Measurements from ENCODE around the gene ATP1B4. TPM values are rescaled to one million over a fixed set of nuclear protein-coding genes. Genes with fewer than 3 reads are reported as not detected.

ATP1B4 gene
- total RNA-seq, 1 experiment from 2014 or later = not detected

GRCh38 chrX:120334151-120334550 lies 27.7 kb upstream of the ATP1B4 start:
- H2AK5ac ChIP-seq (ENCODE audit: insufficient read length, low read length) = no peak overlapping the region
- H3K18ac ChIP-seq (ENCODE audit: insufficient read length, low read depth, low read length) = no peak overlapping the region
- no peak overlapping the region for H2BK5ac ChIP-seq (ENCODE audit: insufficient read length, low read length)
- no peak overlapping the region for H3K56ac ChIP-seq (ENCODE audit: insufficient read length, low read depth, low read length)
- peaks cover 30% of the 10 kb centered on the region for H3K9me3 ChIP-seq (ENCODE audit: control insufficient read depth, low read depth, low read length)
- TF ChIP-seq CTCF (conservative IDR thresholded peaks at IDR 0.05) = no peak
- WGBS (ENCODE audit: extremely low coverage, insufficient read length, low lambda C conversion rate) = no CpG with 5 or more reads among the region's 2 CpGs
- H2BK120ac ChIP-seq (ENCODE audit: low read depth, low read length, poor library complexity, severe bottlenecking) = no peak overlapping the region
- H3K27me3 Mint-ChIP-seq (ENCODE audit: low read depth) = no peaks in the 10 kb centered on the region; the same call in 1 of the 2 replicates
- peaks cover 11 to 38% (median 30%) of the 10 kb centered on the region in 3 experiments for H3K36me3 Mint-ChIP-seq (ENCODE audit: insufficient read depth in 1 of 3, low read depth in 3 of 3)
- H3K27me3 ChIP-seq (ENCODE audit: insufficient read depth, low read length) = no peaks in the 10 kb centered on the region
- H3K27ac ChIP-seq (ENCODE audit: insufficient read length, low read depth, low read length) = no peak overlapping the region
- no peak overlapping the region for H4K8ac ChIP-seq (replicated peaks; ENCODE audit: insufficient read length, low read depth, low read length)
- H3K27ac Mint-ChIP-seq = no peak overlapping the region
- no peak overlapping the region for H3K4me3 Mint-ChIP-seq
- no peaks in the 10 kb centered on the region for H3K79me2 ChIP-seq (ENCODE audit: insufficient read depth, low read length)
- no peaks in the 10 kb centered on the region for H3K4me1 ChIP-seq (ENCODE audit: insufficient read depth, low read length)
- no peak overlapping the region for H4K5ac ChIP-seq (ENCODE audit: insufficient read length, low read depth, low read length)
- no peaks in the 10 kb centered on the region for H3K79me1 ChIP-seq (ENCODE audit: insufficient read depth, low read depth, low read length, poor library complexity, severe bottlenecking)
- DNase-seq = no peak
- no peak overlapping the region for H4K91ac ChIP-seq (ENCODE audit: insufficient read length, low read depth, low read length)
- H2AFZ ChIP-seq (ENCODE audit: low read length) = no peak overlapping the region
- no peak overlapping the region for H3K9ac ChIP-seq (ENCODE audit: extremely low read depth, insufficient read length, low read length)
- H3K4ac ChIP-seq (ENCODE audit: low read depth, low read length) = no peak overlapping the region
- H3K9me3 Mint-ChIP-seq = peaks cover 80 to 86% of the 10 kb centered on the region in 2 experiments
- no peak overlapping the region for H2BK20ac ChIP-seq (ENCODE audit: low read depth, low read length, poor library complexity, severe bottlenecking)
- H3K23ac ChIP-seq (ENCODE audit: insufficient read length, low read depth, low read length) = no peak overlapping the region
- no peaks in the 10 kb centered on the region for H3K23me2 ChIP-seq (ENCODE audit: insufficient read length, low read depth, low read length, poor library complexity, severe bottlenecking)
- H2BK15ac ChIP-seq (ENCODE audit: low read depth, low read length) = no peak overlapping the region
- H4K20me1 ChIP-seq (ENCODE audit: control insufficient read depth, insufficient read depth, insufficient read length) = no peaks in the 10 kb centered on the region
- peaks cover 16 to 17% of the 10 kb centered on the region in 2 experiments for H3K4me1 Mint-ChIP-seq
- no peak overlapping the region for H3T11ph ChIP-seq (ENCODE audit: low read length)
- no peak overlapping the region for H3K14ac ChIP-seq (ENCODE audit: insufficient read depth, low read length)
- H2BK12ac ChIP-seq (ENCODE audit: insufficient read length, low read depth, low read length) = no peak overlapping the region
- no peak overlapping the region for H3K4me2 ChIP-seq (ENCODE audit: insufficient read depth, insufficient read length, low read length)

Measured in H9 (cell line).